ENCODE measurements around the gene C1QTNF8.

C1QTNF8 gene

DNA sequence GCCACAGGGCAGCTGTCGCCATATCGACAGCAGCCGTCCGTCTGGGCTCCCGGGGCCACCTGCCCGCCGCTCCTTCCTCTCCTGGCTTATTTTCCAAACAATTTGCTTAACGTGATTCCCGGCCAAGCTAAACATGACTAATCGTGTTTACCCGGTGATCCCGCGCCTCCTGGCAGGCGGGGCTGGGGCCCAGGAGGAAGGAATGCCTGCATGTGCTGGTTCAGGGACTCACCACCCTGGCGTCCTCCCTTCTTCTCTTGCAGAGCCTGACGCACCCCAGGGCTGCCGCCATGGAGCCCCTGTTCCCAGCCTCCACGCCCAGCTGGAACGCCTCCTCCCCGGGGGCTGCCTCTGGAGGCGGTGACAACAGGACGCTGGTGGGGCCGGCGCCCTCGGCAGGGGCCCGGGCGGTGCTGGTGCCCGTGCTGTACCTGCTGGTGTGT lies 17.4 kb downstream of the C1QTNF8 start:
- TF ChIP-seq TAF1 (IDR thresholded peaks at IDR 0.05; ENCODE audit: borderline replicate concordance, insufficient read depth, low read length) (no peak), SIN3A (IDR thresholded peaks at IDR 0.05; ENCODE audit: borderline replicate concordance, insufficient read depth, low read length) (no peak), FOXP2 (optimal IDR thresholded peaks at IDR 0.05; ENCODE audit: borderline replicate concordance, extremely low read depth, extremely low read length, insufficient read depth) (no peak), POLR2AphosphoS5 (IDR thresholded peaks at IDR 0.05; ENCODE audit: low read depth, low read length) (no peak)
- TF ChIP-seq, protein P1, sequence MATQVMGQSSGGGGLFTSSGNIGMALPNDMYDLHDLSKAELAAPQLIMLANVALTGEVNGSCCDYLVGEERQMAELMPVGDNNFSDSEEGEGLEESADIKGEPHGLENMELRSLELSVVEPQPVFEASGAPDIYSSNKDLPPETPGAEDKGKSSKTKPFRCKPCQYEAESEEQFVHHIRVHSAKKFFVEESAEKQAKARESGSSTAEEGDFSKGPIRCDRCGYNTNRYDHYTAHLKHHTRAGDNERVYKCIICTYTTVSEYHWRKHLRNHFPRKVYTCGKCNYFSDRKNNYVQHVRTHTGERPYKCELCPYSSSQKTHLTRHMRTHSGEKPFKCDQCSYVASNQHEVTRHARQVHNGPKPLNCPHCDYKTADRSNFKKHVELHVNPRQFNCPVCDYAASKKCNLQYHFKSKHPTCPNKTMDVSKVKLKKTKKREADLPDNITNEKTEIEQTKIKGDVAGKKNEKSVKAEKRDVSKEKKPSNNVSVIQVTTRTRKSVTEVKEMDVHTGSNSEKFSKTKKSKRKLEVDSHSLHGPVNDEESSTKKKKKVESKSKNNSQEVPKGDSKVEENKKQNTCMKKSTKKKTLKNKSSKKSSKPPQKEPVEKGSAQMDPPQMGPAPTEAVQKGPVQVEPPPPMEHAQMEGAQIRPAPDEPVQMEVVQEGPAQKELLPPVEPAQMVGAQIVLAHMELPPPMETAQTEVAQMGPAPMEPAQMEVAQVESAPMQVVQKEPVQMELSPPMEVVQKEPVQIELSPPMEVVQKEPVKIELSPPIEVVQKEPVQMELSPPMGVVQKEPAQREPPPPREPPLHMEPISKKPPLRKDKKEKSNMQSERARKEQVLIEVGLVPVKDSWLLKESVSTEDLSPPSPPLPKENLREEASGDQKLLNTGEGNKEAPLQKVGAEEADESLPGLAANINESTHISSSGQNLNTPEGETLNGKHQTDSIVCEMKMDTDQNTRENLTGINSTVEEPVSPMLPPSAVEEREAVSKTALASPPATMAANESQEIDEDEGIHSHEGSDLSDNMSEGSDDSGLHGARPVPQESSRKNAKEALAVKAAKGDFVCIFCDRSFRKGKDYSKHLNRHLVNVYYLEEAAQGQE (IDR thresholded peaks at IDR 0.05; ENCODE audit: insufficient read depth in 1 of 2, low read depth in 2 of 2, low read length in 2 of 2): no peak

DNA sequence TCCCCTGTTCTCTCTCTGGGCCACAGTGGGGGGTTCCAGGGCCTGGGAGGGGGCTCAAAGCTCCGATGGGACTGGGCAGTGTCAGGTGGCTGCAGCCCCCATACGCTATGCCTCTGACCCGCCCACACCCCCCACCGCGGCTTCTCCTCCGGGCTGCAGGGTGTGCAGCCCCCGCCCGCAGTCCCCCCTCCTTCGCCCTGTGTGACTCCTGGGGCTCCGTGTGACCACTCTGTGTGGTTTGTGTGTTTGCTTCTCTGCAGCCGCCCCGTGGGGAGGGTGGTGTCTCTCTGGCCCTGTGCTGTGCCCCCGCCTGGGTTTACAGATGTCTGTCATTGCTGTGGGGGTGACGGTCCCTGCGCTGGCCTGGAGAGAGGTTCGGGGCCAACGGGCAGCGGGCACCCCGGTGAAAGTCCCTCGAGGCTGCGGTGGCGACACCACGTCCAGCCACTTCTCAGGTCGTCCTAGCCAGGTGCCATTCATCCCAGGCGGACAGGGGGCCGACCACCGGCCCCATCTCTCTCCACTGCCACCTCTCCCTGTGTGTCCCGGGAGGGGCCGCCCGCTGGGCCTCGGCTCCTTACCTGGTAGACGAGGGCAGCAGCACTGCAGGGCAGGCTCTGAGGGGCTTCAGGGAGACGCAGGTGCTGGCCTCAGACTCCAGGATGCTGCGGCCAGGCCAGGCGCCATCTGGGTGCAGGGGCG lies 18.0 kb downstream of the C1QTNF8 start:
- TF ChIP-seq POLR2AphosphoS5 (IDR thresholded peaks at IDR 0.05; ENCODE audit: low read depth, low read length): no peak
- TF ChIP-seq, protein P1 (IDR thresholded peaks at IDR 0.05; ENCODE audit: insufficient read depth in 1 of 2, low read depth in 2 of 2, low read length in 2 of 2): no peak
- TF ChIP-seq TAF1 (IDR thresholded peaks at IDR 0.05; ENCODE audit: borderline replicate concordance, insufficient read depth, low read length): no peak
- TF ChIP-seq FOXP2 (optimal IDR thresholded peaks at IDR 0.05; ENCODE audit: borderline replicate concordance, extremely low read depth, extremely low read length, insufficient read depth): no peak
- no peak for TF ChIP-seq SIN3A (IDR thresholded peaks at IDR 0.05; ENCODE audit: borderline replicate concordance, insufficient read depth, low read length)

DNA sequence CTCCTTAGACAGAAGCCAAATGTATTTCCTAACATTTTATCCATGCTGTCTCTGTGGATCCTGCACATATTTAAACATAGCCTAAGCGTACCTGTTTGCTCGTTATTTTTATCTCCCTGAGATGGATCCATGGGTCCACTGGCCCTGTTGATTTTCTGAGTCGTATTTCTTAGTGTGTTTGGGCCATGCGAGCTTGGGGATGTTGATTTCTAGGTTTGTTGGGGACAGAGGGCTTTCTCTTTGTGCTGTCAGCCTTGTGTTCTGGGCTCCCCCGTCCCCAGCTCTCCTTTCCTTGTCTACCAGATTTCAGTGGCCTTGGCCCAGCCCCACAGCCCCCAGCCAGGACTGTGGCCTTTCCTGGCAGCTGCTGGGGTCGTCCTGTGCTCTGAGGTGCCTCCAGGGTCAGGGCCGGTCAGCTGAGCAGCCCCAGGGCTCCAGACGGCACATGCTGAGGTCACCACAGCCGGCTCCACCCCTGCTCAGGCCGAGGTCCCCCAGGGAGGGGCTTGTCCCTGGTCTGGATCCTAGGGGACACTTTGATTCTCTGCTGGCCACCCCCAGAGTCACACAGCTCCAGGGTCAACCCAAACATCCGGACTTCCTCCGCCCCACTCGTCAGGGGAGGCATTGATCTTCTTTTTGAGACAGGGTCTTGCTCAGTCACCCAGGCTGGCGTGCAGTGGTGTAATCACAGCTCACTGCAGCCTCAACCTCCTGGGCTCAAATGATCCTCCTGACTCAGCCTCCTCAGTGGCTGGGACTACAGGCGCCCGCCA lies 19.1 kb downstream of the C1QTNF8 start:
- no peak for TF ChIP-seq FOXP2 (optimal IDR thresholded peaks at IDR 0.05; ENCODE audit: borderline replicate concordance, extremely low read depth, extremely low read length, insufficient read depth)

DNA sequence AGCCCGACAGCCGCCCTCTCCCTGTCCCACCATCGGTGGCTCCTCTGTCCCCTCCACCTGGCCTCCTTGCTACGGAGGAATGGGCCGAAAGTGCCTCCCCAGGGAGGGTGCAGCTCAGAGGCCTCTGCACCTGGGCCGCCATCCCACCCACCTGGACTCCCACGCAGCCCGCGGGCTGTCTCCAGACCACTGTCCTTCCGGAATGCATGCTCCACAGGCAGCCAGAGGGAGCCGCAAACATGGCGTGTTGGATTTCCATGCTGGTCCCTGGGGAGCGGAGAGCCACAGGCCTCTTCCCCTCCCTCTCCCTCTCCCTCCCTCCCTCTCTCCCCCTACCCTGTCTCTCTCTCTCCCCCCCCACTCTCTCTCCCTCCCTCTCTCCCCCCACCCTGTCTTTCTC lies 20.5 kb downstream of the C1QTNF8 start:
- TF ChIP-seq POLR2AphosphoS5 (IDR thresholded peaks at IDR 0.05; ENCODE audit: low read depth, low read length) (no peak), SIN3A (IDR thresholded peaks at IDR 0.05; ENCODE audit: borderline replicate concordance, insufficient read depth, low read length) (no peak), TAF1 (IDR thresholded peaks at IDR 0.05; ENCODE audit: borderline replicate concordance, insufficient read depth, low read length) (no peak), FOXP2 (optimal IDR thresholded peaks at IDR 0.05; ENCODE audit: borderline replicate concordance, extremely low read depth, extremely low read length, insufficient read depth) (no peak)
- TF ChIP-seq, protein P1 (IDR thresholded peaks at IDR 0.05; ENCODE audit: insufficient read depth in 1 of 2, low read depth in 2 of 2, low read length in 2 of 2): no peak

DNA sequence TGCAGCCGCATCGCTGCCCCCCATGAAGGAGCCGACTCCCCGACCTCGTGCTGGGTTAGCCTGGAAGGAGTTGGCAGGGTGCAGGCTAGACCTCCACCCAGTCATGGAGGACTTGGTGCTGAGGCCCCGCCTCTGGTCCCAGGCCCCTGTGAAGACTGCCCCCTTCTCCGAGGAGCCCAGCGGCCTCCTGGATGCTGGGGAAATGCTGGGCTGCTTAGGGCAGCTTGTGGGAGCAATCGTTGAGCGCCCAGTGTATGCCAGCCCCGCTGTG lies 21.7 kb downstream of the C1QTNF8 start:
- TF ChIP-seq SIN3A (IDR thresholded peaks at IDR 0.05; ENCODE audit: borderline replicate concordance, insufficient read depth, low read length) (no peak), FOXP2 (optimal IDR thresholded peaks at IDR 0.05; ENCODE audit: borderline replicate concordance, extremely low read depth, extremely low read length, insufficient read depth) (no peak), TAF1 (IDR thresholded peaks at IDR 0.05; ENCODE audit: borderline replicate concordance, insufficient read depth, low read length) (no peak), POLR2AphosphoS5 (IDR thresholded peaks at IDR 0.05; ENCODE audit: low read depth, low read length) (no peak)
- TF ChIP-seq, protein P1 (IDR thresholded peaks at IDR 0.05; ENCODE audit: insufficient read depth in 1 of 2, low read depth in 2 of 2, low read length in 2 of 2): no peak

Measured in PFSK-1 (cell line).